Measurements from ENCODE around the gene LTBP1.

Gene LTBP1

DNA sequence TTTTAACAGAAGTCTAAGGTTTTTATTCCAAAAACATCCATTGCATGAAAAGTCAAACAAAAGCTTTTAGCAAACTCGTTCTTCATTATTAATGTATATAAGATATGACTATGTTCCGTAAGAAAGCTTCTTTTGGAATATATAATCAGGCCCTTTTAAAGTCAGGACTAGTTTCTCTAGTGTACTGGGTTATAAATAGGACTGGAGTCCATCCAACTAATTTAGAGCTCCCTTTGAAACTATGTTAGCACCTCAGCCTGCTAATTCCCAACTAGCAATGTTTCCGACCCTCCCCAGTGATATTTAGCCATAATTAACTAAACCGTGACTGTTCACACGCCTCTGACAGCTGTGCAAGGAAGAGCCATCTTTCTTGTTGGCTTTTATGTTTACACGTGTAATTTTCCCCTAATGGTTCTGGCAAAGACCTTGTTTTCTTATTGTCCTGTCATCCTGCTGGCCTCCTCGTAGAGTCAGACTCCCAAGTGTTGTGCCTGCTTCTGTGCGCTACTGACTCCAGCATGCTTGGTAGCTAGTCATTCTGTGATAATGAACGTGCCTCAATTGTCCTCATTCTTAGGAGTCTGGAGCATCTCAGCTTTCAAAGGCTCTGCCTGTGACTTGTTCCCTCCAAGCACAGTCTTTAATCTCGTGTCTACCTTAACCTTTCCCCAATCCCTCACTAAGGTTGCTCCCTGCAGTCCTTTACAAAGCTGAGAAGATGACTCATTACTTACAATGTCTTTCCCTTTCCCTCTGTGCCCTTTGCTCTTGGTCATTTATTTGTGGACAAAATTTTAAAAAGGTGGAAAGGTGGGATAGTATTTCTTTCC lies 357.5 kb downstream of the LTBP1 start:
- DNase-seq (ENCODE audit: low read depth in 2 of 2) = no peak

DNA sequence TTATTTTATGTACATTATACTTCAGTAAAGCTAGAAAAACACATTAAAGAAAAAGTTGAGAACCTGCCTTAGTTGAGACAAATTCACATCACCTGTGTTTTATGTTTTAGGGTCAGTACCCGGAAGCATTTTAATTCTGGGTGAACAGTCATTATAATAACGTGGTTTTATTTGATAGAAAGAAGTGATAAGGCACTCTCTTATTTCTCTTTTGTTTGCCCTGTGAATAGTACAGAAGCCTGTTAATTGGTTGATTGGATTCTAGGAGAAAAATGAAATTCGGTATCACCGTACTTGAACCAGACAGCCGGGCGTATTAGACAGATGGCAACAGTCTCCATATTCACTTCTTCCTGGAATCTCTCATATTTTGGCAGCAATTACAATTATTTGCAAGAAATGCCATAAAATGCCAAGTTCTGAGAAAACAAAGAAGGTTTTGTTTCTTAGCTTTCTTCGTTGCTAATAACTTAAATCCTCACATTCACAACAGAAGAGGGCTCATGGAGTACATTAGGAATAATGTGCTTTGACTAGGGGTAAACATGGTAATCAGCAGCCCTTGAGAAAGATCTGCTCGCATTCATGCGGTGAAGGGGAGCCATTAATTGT lies 361.0 kb downstream of the LTBP1 start:
- DNase-seq (ENCODE audit: low read depth in 2 of 2) = no peak

DNA sequence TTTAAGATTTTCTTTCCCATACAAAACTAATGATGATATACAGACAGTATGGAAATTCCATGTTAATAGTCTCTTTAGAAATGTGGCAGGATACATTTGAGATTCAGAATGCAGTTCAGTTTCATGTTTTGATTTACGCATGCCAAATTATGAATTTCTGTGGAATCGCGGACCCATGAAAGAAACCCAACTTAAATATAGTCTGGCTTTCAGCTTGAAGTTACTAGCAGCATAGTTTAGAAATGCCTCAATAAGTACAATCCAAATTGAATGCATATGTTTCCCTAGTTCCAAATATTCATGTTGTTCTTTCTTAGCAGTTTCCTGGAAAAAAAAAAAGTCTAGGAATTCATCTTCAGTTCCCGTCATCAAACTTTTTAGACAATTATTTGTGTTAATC lies 365.6 kb downstream of the LTBP1 start:
- no peak for DNase-seq (ENCODE audit: low read depth in 2 of 2)

DNA sequence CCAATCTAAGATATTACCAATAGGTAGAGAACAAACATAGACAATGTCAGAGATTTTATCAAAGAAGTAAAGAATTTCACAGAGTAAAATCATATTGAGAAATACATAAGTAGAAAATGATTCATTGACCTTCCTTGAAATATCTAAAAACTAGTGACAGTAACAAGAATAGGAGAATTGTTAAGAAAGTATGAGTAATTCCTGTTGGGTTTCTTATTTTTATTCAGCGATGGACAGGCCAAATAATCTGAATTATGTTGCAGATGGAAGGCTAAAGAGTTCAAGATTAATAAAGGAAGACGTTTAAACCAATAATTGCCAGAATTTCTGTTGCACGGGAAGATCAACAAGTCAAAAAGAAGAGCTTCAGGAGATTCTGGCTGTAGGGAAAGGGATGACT lies 366.3 kb downstream of the LTBP1 start:
- DNase-seq (ENCODE audit: low read depth in 2 of 2) = no peak

DNA sequence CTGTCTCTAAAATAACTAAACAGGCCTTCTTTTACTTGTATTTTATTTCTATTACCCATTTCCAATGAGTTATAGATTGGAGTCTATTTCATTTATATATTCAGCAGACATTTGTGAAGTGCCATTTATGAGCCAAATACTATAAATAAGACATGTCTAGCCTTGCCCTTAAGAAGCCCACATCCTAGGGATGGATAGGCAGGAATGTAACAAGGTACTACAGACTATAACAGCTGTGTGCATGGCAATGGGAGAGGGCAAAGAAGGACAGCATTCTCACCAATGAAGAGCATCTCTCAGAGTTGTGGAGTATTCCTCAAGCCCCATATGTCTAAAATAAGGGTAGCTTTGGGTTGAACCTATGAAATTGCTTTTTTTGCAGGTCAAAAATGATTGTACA lies 367.8 kb downstream of the LTBP1 start:
- no peak for DNase-seq (ENCODE audit: low read depth in 2 of 2)

DNA sequence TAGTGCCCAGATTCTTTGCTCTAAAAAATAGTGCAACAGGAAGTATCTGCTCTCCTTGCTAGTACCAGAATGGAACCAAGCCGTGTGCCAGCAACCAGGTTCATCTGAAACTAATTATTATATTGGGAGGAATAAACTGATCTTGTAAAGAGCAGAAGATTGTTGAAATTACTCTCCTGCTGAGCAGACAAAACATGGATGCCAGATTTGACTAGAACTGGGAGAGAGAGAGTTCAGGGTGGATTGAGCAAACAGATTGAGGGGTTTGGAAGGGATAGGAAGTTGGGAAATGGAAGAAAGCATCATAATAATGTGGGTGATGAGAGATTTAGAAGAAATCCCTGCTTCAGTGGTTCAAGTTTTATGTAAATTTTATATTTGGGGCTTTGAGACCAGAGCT lies 369.6 kb downstream of the LTBP1 start:
- no peak for DNase-seq (ENCODE audit: low read depth in 2 of 2)

DNA sequence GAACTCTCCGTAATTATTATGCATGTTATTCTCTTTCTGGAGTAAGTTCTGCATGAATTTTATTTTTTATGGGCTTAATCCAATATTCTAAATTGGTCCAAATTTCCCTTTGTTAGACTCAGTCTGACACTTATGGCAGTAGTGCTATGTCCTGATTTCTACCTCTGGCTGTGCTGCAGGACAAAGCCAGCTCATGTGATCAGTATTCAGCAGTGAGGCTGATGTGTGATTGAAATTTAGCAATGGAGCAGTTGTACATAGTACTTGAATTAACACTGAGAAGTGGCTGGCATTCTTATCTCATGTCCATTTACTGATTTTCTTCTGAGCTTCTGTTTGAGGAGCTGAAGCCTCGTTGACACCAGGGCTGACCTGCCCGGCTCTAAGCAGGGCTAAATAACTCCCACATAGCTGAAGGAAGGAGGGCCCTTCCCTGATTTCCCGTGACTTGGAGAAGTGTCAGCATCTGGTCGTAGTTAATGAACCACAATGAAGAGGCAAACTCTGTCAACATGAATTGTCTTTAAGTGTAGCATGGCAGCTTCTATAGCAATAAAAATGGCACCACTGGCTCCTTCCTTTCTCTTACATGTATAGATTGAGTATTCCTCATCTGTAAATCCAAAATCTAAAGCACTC lies 370.7 kb downstream of the LTBP1 start:
- no peak for DNase-seq (ENCODE audit: low read depth in 2 of 2)

DNA sequence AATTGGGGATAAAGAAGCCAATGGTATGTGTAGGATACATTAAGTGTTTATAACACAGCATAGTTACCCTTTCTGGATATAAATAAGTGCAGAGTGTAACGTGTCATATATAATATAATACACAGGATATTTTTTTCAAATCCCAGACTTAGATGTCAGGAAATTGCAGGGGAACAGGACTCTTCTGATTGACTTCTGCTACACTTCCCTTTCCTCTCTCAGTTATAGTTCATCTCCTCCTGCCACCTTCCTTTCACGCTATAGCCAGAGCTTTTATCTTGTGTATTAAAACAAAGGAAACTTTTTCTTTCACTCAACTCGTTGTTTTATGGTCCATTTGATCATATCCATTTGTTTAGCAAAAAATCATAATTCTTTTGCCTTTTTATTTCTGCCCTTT lies 371.7 kb downstream of the LTBP1 start:
- no peak for DNase-seq (ENCODE audit: low read depth in 2 of 2)

DNA sequence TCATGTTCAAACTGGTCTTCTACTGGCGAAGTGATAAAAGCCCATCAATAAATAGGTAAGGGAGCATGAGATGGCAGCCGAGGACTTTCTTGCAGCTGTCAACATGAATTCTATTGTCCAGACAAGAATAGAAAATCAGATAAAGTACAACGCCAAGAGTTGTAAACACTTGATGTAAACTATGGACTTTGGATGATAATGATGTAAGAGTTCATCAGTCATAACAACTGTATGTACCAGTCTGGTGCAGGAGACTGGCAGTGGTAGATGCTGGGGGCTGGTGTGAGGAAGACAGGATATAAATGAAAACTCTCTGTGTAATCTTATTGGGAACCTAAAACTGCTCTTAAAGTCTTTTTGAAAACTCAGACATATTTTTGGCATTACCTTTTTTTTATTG lies 373.8 kb downstream of the LTBP1 start:
- DNase-seq (ENCODE audit: low read depth in 2 of 2) = no peak

DNA sequence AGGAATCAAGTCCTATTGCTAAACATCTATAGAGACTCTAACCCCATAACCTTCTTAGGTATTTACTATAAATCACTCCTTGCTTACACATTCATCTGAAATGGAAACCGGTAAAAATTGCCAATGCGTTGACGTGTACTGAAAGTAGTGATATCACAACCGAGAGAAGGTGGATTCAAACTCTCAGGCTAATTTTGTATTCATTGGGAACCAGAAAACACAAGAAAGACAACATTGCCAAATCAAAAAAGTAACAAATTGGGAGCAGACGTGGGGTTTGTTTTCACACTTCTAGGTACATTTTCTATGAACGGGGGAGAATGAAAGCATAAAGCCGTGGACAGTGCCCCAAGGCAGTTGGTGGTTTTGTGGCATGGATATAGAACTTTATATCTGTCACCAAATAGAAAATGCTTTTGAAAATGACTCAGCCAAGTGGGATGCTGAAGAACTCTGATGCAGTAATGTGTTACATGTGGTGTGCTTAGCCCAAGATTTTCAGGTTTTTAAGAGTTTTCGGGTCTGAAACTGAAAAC lies 374.6 kb downstream of the LTBP1 start:
- no peak for DNase-seq (ENCODE audit: low read depth in 2 of 2)

DNA sequence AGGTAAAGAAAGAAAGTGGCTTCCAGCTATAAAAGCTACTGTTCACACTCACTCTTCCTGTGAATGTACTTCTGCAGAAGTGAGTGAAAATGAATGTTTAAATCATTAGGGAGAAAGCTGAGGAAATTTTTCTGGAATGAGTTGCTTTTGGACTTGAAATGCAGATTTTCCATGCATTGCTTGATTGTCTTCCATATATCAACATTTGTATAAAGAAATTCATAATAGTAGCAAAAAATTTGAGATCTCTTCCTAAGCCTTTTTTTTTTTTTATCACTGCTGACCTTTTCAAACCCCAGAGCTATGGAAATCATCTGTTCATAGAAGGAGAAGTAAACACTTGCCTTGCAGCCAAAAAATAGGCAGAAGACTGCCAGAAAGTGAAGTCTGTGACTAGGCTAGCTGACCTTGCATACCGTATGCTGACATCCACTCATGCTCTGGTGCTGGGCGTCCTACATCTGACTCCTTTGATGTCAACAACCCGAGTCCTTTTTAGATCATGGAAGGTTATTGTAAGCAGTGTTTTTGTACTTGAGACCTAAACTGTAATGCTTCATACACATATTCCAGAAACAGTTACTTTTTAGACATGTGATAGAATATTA lies 375.2 kb downstream of the LTBP1 start:
- DNase-seq (ENCODE audit: low read depth in 2 of 2) = no peak

DNA sequence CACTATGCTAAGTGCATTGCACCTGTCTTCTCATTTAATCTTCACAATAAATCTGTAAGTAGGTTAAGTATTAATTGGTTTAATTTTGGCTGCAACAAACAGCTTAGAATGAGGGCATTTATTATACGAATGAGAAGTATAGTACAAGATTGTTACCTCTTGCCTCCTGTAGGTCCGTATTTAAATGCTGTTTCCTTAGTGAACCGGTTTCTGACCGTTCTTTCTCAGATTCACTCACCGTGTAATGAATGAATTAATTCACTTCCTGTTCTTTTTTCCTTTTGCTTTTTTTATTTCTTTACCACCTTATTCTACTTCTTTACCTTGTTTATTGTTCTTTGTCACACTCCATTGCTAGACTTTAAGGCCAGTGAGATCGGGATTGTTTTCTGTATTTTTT lies 375.9 kb downstream of the LTBP1 start:
- DNase-seq (ENCODE audit: low read depth in 2 of 2) = no peak

DNA sequence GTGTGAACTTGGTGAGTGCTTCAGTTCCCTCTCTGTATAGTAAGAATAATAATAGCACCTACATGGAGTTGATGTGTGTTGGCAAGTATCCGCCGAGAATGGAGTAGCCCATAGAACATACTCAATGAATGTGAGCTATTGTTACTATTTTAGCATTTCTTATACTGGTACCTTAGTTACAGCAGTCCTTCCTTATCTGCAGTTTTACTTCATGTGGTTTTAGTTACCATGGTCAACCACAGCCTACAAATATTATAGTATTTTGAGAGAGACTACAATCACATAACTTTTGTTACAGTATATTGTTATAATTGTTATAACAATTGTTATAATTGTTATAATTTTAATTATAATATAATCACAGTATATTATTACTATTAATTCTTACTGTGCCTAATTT lies 377.2 kb downstream of the LTBP1 start:
- DNase-seq (ENCODE audit: low read depth in 2 of 2) = no peak

DNA sequence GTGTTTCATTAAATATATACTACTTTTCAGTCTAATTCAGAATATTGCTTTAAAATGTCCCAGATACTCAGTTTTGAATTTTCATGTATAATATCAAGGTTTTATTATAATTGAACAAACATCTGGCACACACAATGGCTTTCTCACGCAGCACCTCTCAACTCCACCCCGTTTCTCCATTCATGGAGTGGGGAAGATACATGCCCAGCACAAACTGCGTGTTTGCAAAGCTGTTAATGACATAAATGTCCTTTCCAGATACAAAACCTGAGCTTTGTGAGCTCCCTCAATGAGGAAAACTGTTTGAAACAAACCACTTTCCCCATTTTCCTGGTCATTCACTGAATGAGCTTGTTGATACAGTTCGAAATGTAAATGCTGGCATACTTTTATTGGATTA lies 379.3 kb downstream of the LTBP1 start:
- no peak for DNase-seq (ENCODE audit: low read depth in 2 of 2)

DNA sequence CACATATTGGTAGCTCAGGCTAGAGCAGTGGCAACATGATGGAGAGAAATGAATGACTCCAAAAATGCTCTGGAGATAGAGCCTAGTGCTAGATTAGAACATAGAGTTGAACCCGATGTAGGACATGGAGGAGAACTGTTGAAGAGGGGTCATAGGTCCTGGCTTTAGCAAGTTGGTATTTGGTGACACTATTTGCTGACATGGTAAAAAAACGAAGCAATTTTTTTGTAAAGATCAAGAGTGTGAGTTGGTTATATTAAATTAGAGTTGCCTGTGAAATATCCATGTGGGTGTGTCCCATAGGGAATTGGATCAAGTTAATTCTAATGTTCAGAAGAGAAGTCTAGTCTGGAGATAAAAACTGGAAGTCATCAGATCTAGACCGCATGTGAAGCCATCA lies 386.7 kb downstream of the LTBP1 start:
- DNase-seq (ENCODE audit: low read depth in 2 of 2) = no peak

DNA sequence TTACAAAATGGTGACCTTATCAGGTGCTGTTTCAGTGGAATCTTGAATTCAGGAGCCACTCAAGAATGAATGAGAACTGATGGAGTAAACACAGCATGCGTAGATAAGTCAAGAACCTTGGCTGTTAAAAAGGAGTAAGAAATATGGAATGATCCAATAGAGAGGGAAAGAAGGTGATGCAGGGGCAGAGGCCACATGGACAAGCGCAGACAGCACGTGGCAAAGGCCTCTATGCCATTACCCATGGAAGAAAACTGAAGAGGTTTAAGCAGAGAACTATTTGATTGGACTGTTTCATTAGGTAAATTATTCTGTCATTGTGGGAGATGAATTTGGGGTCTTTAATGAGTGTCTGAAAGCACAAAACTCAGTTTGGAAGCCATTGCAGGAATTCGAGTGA lies 387.3 kb downstream of the LTBP1 start:
- no peak for DNase-seq (ENCODE audit: low read depth in 2 of 2)

DNA sequence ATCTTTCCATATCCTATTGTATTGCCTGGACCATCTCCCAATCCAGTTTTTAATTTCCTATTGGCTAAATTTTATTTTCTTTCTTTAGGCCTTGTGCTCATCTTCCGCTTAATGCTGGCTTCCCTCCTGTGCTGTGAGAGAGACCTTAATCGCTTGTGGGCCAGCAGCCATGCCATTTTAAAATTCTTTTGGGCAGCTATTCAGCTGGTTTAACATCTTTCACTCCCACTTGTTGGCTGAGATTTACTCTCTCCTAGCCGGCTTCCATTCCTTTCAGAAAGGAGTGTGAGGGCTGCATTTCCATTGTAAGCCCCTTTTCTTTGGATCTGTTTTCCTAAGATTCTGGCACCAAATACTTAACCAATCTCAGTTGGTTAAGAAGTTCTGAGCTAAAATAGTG lies 388.8 kb downstream of the LTBP1 start:
- DNase-seq (ENCODE audit: low read depth in 2 of 2) = no peak

DNA sequence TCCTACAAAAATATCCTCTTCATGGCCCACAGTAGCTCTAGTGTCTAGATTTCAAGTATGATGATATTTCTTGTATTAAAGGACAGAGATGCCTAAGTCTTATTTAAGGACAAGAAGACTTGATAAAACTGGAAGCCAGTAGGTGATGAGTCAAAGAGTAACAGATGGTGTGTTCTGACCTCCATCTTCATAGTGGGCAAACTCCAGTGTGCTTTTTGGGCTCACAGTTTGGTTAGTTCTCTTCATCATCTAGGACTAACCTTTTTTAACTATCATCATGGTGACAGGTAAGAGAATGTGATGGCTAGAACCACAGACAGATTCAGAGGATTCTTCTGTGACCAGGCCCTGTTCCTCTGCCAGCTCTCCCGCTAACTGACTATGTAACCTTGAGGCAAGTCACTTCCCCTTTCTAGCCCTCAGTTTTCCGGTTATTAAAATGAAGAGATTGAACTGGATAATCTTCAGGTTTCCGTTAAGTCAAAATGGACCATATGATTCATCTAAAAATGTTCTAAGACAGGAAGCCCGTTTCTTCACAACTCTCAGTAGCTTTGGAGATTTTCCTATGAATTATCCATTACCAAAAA lies 389.4 kb downstream of the LTBP1 start:
- DNase-seq (ENCODE audit: low read depth in 2 of 2) = no peak

DNA sequence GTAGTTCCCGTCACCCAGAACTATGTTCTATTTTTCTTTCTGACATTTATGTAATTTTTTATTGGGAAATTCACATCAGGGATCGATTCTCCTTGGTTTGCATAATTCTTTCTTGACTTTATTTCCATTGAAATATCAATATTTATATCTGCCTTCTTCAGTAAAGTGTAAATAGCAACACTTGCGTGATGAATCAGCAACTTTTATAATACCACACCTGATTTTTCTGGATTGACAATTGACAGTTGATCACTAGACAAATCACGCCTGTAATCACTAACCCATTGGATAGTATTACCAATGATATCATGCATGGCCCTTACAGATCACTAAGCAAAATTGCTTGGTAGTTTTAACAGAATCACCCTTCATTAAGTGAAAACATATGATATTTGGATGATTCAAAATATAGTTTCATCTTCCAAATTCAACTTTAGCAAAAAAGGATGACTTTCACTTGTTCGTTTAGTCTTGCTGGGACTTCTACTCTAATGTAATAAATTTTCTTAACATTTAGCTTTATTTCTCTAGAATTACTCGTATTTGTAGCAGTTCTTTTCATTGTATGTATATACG lies 390.7 kb downstream of the LTBP1 start:
- no peak for DNase-seq (ENCODE audit: low read depth in 2 of 2)

DNA sequence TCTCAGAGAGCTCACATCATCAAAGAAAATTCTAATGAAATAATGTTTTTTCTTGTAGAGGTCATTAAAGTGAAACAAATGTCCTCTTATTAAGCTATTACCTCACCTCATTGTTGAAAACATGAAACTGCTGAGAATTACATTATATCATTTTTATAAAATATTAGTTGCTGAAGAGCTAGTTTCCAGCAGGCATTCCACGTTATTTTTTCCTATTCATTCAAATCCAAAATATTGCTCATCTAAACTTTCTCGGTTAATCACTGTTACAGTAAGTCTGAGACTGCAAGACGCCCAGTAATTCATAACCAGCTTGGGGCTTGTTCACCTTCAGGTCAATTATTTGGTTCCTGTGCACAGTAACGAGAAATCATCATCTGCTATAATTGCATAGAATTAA lies 391.2 kb downstream of the LTBP1 start:
- DNase-seq (ENCODE audit: low read depth in 2 of 2) = no peak

DNA sequence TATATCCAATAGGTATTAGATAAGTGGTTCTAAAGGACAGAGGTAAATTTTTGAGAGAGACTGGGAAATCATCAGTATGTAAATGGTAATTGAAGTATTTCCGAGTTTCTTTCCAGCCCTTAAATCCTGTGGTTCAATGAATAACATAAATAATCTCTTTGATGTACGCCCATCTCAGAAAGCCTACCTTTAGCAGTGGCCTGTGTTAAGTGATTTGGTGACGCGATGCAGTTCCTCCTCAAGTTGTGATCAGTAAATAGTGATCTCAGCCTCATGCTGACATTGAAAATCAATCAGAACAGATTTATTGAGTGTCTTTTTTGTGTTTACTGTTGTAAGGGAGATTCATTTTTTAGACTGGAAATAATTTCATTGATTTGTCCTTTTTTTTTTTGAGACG lies 392.5 kb downstream of the LTBP1 start:
- DNase-seq (ENCODE audit: low read depth in 2 of 2) = no peak

DNA sequence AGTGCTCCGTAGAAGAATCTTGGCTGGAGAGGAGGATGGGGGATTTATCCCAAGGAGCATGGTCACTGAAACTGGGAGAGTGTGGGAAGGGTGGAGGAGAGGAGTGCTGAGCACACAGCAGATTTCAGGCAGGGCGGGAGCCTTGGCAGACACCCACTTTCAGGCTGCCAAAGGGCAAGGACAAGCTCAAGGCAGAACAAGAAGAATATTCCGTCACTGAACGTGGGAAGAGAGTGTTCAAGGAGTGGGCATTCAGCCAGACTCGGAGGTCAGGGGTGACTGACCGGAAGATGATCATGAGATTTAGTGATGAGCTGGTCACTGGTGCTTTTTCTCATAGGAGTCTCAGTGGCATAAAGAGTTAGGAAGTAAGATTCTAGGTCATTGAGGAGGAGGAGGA lies 393.5 kb downstream of the LTBP1 start:
- no peak for DNase-seq (ENCODE audit: low read depth in 2 of 2)

Data from stimulated activated CD8-positive, alpha-beta memory T cell treated with anti-CD3 and anti-CD28 coated beads, Interleukin-7, amount 100 ng/mL, for 1 hour (primary cell).